ENCODE data around the gene ABCA5.

ABCA5 gene

DNA sequence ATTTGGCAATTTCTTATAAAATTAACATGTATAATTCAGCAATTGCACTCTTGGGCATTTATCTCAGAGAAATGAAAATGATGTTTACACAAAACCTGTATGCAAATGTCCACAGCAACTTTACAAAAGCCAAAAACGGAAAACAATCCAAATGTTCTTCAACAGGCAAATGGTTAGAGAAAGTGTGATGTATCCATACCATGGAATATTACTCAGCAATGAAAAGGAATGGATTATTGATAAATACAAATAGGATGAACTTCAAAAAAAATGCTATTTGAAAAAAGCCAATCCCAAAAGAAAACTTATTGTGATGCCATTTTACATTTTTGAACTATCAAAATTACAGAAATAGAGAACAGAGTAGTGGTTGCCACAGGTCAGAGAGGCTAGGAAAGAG, 61.1 kb downstream of the ABCA5 start:
- DNase-seq: no peak

GRCh38 chr17:69254187-69254586, 72.7 kb downstream of the ABCA5 start:
- no peak for DNase-seq

DNA sequence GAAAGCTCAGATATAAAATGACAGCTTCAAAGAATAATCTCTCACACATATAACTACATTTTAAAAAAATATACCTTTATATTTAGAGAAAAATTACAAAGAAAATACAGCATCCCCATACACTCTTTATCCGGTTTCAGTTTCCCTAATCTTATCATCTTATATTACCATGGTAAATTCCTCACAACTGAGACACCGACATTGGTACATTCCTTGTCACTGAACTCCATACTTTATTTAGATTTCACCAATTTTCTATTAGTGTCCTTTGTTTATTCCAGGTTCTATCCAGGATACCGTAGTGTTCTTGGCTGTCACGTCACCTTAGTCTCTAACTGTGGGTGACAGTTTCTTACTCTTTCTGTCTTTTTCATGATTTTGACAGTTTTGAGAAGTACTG, 76.3 kb downstream of the ABCA5 start:
- no peak for DNase-seq

DNA sequence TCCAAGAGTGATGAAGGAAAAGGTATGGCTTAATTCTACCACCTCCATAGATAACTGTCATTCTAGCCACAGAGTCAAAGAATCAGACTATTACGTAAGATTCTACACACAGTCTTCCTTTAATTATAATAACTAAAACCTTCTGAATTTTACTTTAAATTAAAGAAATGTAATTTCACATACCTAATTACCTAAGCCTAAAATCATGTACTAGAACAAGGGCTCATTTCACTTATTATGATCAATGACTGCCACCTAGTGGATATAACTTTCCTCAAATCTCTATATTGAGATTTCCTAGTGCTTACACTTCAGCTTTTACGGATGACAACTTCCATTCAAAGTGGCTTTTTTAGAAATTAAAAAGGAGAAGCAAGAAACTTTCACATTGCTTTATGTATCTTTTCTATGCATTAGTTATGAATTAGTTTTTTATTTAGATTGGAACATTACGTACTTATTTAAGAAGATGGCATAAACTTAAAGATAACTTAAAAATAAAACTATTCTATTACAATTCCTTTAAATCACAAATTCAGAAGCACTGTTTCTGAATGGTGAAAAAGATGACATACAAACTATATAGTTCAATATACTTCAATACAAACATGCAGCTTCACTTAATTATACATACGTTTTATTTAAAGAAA, 80.1 kb downstream of the ABCA5 start:
- DNase-seq: peak; percentile 4

GRCh38 chr17:69246202-69246601, 80.7 kb downstream of the ABCA5 start:
- no peak for DNase-seq

DNA sequence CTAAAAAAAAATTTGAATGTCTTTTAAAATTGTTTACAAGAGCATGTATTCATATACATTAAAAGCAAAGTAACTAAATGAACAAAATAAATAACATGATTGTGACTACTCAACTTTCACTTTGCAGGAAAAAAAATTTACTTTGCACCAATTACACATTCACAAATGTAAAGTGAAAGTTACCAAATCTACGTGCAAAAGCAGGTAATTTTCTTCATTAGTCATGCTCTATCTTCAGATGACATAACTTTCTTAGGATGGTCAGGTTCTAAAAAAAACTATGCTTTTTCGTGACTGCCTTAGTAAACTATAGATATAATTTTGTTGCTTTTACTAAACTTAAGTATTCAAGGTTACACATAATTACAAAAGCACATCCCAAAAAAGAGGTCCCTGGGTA, 81.3 kb downstream of the ABCA5 start:
- no peak for DNase-seq

DNA sequence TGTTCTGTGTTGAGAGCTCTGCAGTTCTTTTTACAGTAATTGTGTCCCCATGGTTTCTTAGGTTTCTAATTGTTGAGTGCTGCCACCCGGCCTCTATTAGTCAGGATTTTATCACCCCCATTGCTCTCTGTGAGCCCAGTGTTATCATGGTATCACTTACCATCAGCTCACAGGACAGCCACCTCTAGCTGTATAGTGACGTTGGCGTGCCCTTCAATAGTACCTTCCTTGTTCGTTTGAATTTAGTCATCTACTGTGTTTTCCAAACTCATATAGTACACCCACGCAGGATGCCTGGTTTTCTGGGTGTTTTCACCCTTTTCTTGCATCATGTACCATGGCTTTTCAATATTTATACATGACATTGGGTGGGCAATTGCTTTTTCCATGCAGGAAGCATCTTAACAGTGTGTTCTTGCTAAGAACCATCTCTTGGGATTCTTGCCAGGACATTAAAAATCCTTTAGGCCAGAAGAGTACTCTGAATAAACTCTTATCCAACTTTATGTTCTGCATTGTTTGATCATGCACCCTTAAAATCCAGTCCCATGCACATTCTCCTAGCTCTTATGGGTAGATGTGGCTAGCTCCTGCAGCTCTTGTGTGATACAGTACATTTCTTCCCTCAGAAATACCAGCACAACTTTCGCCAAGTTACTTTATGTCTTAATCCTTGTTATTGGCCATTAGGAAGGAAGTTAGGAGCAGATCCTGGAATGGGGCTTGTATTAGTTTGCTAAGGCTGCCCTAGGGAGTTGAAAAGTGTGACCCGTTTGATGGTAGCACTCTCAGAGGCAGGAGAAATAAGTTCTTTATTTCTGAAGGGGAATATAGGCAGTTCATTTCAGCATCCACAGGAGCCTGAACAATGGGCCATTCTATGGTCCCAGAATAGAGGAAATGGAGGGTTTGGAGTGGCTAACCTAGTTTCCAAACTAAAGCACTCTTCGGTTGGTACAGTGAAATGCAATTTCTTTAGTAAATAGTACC, 87.0 kb downstream of the ABCA5 start:
- DNase-seq: no peak

GRCh38 chr17:69236946-69237345, 90.0 kb downstream of the ABCA5 start:
- no peak for DNase-seq

GRCh38 chr17:69236464-69236863, 90.5 kb downstream of the ABCA5 start:
- DNase-seq: no peak

- DNase-seq: peak; percentile 19
Observed at GRCh38 chr17:69235338-69236058, 91.4 kb downstream of the ABCA5 start.

DNA sequence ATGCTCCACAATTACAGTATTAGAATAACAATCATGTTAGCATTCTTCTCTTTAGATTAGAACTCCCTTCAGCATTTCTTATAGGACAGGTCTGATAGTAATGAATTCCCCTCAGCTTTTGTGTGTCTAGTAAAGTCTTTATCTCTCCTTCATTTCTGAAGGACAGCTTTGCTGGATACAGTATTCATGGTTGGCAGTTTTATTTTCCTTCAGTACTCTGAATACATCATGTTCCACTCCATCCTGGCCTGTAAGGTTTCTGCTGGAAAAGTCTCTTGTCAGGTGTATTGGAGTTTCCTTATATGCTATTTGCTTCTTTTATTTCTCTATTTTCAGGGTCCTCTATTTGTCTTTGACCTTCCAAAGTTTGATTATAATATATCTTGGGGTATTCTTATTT, 94.3 kb downstream of the ABCA5 start:
- no peak for DNase-seq

DNA sequence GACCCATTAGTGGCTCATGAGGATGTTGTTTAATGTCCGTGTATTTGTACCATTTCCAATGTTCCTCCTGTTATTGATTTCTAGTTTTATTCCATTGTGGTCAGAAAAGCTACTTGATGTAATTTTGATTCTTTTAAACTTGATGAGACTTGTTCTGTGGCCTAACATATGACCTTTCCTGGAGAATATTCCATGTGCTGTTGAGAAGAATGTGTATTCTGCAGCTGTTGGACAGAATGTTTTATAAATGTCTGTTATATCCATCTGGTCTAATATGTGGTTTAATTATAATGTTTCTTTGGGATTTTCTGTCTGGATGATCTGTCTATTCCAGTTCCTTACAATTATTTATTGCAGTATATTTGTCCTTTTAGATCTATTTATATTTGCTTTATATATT, 95.4 kb downstream of the ABCA5 start:
- no peak for DNase-seq

GRCh38 chr17:69230939-69231338, 96.0 kb downstream of the ABCA5 start:
- no peak for DNase-seq

DNA sequence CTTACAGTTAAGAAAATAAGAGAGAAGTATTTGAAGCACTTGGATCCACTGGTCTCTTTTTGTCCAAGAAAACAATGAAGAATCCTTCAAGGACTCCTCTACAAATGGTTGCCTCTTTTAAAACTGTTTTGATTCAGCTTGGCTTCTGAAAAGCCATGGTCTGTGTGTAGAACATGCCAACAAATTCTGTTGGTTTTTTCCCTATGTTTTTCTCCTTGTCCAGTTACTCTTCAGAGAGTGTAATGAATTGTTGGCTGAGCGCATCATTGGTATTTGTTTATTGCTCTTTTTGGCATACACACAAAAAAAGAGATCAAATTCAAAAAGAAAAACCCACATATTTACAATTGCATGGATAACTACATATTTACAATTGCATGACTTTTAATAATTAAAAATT, 98.4 kb downstream of the ABCA5 start, which contains the start of gene ABCA10:
Gene ABCA10 (minus strand): TSS at position 249 of the 400 bp plus-strand sequence. CDS start 3,466 bp downstream, outside the sequence.
- no peak for DNase-seq

DNA sequence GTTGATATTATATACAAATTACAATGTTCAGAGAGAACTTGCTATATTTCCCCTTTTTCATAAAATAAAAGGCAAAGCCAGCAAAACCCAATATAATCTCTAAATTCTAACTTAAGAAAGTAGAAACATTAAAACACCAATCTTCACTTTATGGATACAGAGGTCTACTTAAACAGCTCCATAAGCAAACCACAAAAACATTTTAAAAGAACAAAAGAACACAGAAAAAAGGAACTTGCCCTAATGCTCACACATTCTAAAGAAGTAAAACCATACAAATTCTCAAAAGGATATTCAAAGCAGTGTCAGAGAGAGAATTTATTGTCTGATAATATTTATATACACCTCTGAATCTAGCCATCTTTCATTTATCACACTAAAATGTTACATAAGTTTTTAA, 98.9 kb downstream of the ABCA5 start:
- no peak for DNase-seq

GRCh38 chr17:69227541-69227940, 99.4 kb downstream of the ABCA5 start:
- no peak for DNase-seq

DNA sequence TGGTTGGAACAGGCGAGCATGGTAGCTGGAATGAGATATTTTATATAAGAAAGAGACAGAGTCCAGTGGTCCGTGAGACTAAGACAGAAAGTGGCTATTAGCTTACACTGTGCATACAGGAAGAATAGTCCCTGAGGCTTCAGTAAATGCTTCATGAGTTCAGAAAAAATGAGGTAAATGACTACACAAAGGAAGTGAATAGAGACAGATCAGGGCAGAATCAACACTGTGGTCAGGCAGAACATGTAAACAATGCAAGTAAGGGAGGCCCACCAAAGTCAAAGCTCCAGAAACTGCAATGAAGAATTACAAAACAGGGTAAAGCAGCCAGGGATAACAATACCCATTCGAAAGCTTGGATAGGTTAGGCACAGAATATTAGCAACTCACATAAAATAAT, 103.1 kb downstream of the ABCA5 start:
- DNase-seq: no peak

GRCh38 chr17:69222707-69223258, 104.2 kb downstream of the ABCA5 start:
- no peak for DNase-seq

DNA sequence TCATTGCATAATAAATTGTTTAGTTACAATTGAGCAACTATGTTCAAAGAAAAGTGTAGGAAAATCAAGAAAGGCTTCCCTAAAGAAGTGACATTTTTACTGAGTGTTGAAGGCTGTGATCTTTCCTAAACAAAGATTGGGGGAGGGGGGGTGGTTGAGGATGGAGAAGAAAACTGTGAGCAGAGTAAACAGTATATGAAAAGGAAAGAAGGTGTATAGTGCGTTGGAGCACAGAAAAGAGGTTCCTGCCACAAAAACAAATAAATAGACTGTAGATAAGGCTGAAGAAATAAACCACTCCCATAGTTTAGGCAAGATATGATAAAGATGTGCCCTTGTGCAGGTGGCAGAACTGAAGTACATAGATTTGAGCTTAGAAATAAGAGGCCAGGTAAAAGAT, 106.8 kb downstream of the ABCA5 start:
- no peak for DNase-seq

DNA sequence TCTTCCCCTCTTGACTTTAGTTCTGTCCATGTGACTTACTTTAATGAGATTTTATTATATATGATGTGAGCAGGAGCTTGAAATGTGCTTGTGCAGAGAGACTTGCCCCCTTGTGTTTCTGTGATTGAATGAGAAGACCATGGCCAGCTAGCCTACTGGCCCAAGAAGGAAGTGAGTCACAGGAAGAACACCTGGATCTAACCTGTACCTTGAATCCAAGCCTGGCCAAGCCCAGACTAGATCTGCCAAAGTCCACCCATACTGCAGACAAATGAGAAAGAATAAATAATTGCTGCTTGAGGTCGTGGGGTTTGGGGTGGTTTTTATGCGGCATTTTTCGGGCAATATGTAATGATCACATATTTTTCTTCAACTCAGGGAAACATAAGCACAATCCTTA, 107.9 kb downstream of the ABCA5 start:
- DNase-seq: no peak

GRCh38 chr17:69213059-69213813, 113.7 kb downstream of the ABCA5 start:
- no peak for DNase-seq

DNA sequence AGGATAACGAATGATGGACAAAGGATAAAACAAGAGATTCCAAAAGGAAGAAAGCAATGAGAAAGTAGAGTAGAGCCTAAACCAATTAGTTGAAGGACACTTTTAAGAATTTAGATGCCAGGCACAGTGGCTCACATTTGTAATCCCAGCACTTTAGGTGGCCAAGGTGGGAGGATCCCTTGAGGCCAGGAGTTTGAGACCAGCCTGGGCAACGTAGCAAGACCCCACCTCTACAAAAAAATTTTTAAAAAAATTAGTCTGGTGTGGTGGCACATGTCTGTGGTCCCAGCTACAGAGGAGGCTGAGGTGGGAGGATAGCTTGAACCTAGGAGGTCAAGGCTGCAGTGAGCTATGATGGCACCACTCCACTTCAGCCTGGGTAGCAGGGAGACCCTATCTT, 118.3 kb downstream of the ABCA5 start:
- DNase-seq: no peak
